ENCODE results near the gene RPL18A.

- TF ChIP-seq CTCF (IDR thresholded peaks at IDR 0.05) (no peak), POLR2AphosphoS5 (IDR thresholded peaks at IDR 0.05) (no peak), POLR2A (IDR thresholded peaks at IDR 0.05) (no peak)
Observed at GRCh38 chr19:17860993-17861360, 1.3 kb downstream of the RPL18A start.
